ENCODE data around the gene HIRIP3. TPM values are rescaled to one million over a fixed set of nuclear protein-coding genes. Genes with fewer than 3 reads are reported as not detected.

HIRIP3 gene
- total and polyA plus RNA-seq, 2 of the 13 experiments (the other 11 are each of a cell fraction or from before 2014, with no cell fraction given), result 12.6 to 17.2 TPM

- no peak for TF ChIP-seq GABPA (IDR thresholded peaks at IDR 0.05; ENCODE audit: low read depth, low read length)
- TF ChIP-seq GABPA (CRISPR knock-in tag; IDR thresholded peaks at IDR 0.05; ENCODE audit: low read depth), result 0 out of 2 replicates have a peak, but pooled peaks have one; percentile 1
- TF ChIP-seq MED8 (CRISPR knock-in tag; IDR thresholded peaks at IDR 0.05; ENCODE audit: insufficient replicate concordance), result no peak
- peak; percentile 80 for TF ChIP-seq ZNF629 (CRISPR knock-in tag; conservative IDR thresholded peaks at IDR 0.05)
- no peak for TF ChIP-seq ZSCAN31 (CRISPR knock-in tag; IDR thresholded peaks at IDR 0.05; ENCODE audit: low read depth)
- TF ChIP-seq POGZ (CRISPR knock-in tag; IDR thresholded peaks at IDR 0.05), result 0 out of 2 replicates have a peak, but pooled peaks have one; percentile 15
- TF ChIP-seq ATF7-NPFF (CRISPR knock-in tag; IDR thresholded peaks at IDR 0.05; ENCODE audit: low read depth), result peak; percentile 48; the same call in 1 of the 2 replicates
- TF ChIP-seq ISX (CRISPR knock-in tag; conservative IDR thresholded peaks at IDR 0.05), result 0 out of 2 replicates have a peak, but pooled peaks have one; percentile 40
- peak; percentile 70; the same call in 1 of the 2 replicates for TF ChIP-seq ZNF724P (CRISPR knock-in tag; IDR thresholded peaks at IDR 0.05; ENCODE audit: borderline replicate concordance)
- 0 out of 2 replicates have a peak, but pooled peaks have one; percentile 26 for TF ChIP-seq ZNF317 (CRISPR knock-in tag; IDR thresholded peaks at IDR 0.05)
- no peak for TF ChIP-seq SMARCC2 (IDR thresholded peaks at IDR 0.05)
- TF ChIP-seq ARNT2 (CRISPR knock-in tag; IDR thresholded peaks at IDR 0.05; ENCODE audit: low read depth), result 0 out of 2 replicates have a peak, but pooled peaks have one; percentile 1
- TF ChIP-seq TEAD3 (CRISPR knock-in tag; optimal IDR thresholded peaks at IDR 0.05; ENCODE audit: borderline replicate concordance), result peak; percentile 18
- 0 out of 2 replicates have a peak, but pooled peaks have one; percentile 31 for TF ChIP-seq CAMTA2 (CRISPR knock-in tag; IDR thresholded peaks at IDR 0.05; ENCODE audit: borderline replicate concordance)
- TF ChIP-seq ZNF512B (CRISPR knock-in tag; IDR thresholded peaks at IDR 0.05; ENCODE audit: borderline replicate concordance), result no peak
- TF ChIP-seq PAXIP1 (CRISPR knock-in tag; conservative IDR thresholded peaks at IDR 0.05), result peak; percentile 12; the same call in 1 of the 2 replicates
- 0 out of 4 replicates have a peak, but pooled peaks of 1 of the 2 experiments have one; percentile 0 for TF ChIP-seq HMGXB4 (CRISPR knock-in tag; IDR thresholded peaks at IDR 0.05; ENCODE audit: borderline replicate concordance in 1 of 2, low read depth in 1 of 2)
- peak; percentile 8; the same call in 1 of the 2 replicates for TF ChIP-seq CREM (IDR thresholded peaks at IDR 0.05)
- no peak for TF ChIP-seq CREM (CRISPR knock-in tag; IDR thresholded peaks at IDR 0.05)
- 0 out of 2 replicates have a peak, but pooled peaks have one; percentile 13 for TF ChIP-seq PHF8 (CRISPR knock-in tag; IDR thresholded peaks at IDR 0.05)
- TF ChIP-seq SAP130 (CRISPR knock-in tag; IDR thresholded peaks at IDR 0.05; ENCODE audit: low read depth), result peak; percentile 20; the same call in 1 of the 2 replicates
Observed at GRCh38 chr16:29962344-29962994, 32.9 kb downstream of the HIRIP3 start (continued).

Measured in HepG2 (cell line).